Suppressor macrophage (primary cell): ENCODE results near the gene C17orf75.
"Not testable (repeated sequence)": the region's sequence is repeated elsewhere in the genome, so short reads cannot be mapped to it uniquely, and the experiment has no call there.

Experiments used
- DNase-seq, 4 experiments: peaks; one replicate each; pipeline ENCODE4 v3.0.0-alpha.2; 2020 to 2022

Gene C17orf75

DNA sequence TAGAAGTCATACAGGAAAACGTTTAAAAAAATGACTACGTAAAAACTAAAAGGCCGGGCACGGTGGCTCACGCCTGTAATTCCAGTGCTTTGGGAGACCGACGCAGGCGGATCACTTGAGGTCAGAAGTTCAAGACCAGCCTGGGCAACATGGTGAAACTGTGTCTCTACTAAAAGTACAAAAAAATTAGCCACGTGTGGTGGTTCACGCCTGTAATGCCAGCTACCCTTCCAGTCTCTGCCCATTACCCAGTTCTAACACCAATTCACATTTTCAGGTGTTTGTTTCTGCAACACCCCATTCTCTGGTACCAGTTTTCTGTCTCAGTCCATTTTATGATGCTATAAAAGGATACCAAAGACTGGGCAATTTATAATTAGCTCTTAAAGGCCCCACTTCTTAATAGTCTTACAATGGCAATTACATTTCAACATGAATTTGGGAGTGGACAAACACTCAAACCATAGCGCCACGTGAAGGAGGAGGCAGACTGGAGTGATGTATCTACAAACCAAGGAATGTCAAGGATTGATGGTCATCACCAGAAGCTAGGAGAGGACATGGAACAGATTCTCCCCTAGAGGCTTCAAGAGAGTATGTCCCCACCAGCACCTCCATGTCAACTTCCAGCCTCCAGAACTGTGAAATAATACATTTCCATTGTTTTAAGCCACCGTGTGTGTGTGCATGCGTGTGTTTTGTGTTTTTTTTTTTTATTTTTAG, 791 bp upstream of the C17orf75 start:
- no peak for DNase-seq

DNA sequence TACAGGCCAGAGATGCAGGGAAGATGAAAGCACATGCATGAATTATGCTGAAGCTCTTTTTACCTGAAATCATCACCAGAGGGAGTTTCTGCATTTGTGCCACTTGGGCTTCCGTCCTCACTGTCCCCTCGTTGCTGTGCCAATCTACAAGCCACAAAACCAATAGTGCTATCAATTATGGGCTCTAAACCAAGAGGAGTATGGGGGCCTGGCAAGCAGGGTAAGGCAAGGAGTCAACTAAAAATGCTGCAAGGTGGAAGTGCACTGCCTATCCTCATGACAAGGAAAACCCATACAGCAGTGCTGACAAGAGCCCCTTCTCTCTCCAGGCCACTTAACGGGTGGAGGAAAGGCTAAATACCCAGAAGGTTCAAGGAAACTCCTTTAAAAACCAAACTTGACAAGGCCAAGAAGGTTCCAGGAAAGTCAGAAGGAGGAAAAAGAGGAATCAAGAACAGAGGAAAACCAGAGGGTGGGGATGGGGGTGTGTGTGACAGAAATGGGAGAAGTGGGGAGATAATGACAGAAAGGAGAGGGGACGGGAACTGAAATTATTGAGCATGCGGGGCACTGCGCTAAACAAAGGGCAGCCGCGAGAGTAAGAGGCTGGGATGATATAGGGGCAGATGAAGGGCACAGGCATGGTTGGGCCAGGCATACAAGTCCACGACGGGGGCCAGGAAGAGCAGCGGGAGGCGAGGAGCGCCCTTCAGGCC, 674 bp downstream of the C17orf75 start:
- peak in 3 of 4 experiments; percentile 22 to 30 (median 23) for DNase-seq

DNA sequence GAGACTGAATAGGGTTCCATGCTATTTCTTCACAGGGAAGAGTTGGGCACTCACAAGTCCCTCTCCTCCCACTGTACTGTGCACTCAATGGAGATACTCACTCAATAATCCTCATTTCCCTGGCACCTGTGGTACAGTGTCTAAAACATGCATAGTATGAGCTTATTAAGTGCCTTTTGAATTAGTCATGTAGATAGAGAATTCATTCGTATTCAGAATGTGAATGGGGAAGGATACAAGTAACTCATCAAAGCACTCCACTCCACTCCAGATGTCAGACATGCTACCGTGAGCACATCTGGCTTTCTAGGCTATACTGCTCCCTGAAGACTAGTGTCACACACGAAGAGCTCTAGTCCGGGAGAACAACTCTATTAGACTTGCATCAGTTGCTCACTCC, 6.3 kb downstream of the C17orf75 start:
- no peak for DNase-seq

DNA sequence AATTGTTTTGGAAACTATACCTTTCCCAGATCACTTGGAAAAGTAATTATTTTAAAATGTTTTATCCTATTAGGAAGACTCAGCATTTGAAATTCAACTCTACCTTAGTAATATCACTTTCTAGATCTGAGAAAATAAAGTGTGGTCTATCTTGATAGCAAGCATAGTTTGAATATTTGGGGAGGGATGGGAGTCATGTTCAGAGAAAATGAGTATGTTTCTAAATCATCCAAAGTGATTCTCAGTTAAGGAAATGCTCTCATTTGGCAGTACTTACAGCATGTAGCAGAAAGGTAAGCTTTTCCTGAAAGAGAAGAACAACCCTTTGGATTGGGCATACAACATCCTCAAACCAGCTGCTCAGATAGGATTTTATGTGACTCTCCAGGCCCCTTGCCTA, 6.9 kb downstream of the C17orf75 start:
- DNase-seq = no peak

DNA sequence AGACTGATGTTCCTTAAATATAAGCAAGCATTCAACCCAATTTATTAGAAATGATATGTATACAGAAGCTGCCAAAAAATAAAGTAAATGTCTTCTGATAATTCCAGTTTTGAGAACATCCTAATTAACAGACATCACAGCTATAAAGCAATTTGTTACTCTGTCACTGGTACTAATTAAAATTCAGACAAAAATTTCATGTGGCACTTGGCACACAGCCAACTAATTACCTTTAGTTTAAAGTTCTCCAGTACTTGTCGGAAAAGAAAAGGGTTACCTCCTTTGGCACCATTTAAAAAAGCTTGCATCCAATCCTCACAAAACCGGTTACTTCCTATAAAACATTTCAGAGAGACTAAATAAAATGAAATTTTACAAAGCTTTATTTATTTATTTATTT, 8.8 kb downstream of the C17orf75 start:
- no peak for DNase-seq

DNA sequence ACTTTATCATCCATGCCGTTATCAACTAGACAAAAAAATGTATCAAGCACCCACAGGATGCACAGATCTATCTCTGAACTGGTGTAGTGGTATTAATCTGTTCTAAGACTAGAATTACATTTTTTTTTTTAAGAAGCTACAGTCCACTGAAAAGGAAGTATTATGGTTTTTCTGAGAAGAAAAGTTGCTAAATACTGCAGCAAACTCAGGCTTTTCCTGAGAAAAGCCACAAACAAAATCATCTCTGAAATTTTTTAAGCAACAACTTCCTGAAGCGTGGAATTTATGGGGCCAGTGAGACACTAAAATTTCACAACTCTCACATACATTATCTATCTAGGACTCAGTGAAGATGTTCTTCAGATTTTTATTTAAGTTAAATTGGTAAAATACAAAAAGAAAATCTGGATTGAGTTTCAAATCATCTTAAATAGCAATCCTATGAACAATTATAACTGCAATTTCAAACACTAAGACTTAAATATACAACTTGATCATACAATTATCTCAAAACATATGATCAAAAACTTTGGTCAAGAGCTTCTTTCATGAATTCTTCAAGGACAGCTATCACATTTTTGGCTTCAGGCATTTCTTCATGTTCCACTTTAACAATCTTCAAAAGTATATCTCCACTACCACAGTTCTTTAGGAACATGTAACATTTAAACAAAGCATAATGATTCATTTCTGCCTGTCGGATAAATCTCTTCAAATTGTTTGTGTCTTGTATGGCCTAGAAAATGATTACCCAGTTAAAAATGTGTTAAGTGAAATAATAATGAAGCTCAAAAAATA, 10.5 kb downstream of the C17orf75 start:
- peak; percentile 32 to 75 (median 46) for DNase-seq

DNA sequence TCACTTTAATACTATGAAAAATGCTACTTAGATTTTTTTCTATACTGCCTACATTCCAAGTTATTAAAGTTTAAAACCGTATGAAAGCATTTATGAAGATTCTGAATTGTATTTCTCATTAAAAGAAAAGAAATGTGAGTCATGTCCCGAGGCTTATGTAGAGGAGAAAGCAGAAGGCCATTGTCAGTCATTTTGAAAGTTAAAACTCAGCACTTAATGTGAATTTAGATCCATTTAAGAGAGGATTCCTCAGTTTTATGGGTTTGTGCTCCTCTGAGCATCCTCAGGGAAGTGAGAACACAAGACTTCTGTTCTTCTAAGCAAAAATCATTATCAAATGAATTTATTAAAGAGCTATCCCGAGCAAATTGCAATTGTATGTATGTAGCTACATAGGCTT, 11.8 kb downstream of the C17orf75 start:
- peak in 2 of 4 experiments; percentile 46 to 58 for DNase-seq

DNA sequence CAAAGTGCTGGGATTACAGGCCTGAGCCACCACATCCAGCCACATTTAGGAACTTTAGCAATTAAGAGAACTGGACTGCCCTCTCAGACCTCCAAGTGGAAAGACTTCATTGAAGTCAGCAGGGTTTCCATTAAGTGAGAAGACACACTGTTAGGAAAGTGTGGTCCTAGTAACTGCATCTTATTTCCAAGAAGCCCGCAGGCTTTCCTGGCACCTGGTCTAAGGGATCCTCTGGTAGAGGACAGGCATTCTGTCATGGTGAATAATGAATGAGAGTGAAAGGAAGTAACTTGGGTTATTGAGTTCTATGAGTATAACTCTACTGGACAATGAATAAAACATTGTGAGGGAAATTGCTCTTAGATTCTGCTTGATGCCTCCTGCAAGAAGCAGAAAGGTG, 14.1 kb downstream of the C17orf75 start:
- DNase-seq = no peak

DNA sequence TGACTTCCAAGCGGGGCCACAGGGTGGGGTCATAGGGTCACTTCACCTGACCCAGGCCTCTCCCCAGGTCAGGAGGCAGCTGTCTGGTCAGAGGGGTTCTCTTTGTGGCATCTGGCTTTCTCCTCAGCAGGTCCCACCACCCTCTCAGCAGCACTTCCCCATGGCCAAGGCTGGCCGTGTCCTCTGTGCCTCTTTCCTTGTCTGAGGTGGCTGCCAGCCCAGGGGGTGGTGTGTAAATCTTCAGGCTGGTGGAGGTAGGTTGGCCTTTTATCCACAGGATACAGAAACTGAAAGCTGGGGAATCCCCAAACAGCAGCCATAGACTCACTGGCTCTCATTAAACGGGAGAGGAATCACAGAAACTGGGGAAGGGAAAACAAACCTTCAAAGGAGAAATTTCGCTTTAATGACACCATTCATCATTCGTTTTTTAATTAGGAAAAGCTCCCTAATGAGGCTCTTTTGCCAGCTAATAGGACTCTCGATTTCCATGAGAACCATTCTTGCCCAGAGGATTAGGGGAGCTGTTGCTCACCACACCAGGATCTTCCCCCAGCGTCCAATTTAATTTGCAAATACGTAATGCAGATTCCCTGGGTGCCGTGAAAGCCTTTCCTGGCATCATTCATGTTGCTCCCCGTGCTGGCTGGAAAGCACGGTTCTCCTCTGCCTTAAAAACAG, 18.0 kb downstream of the C17orf75 start:
- DNase-seq = peak; percentile 24 to 49 (median 42)

DNA sequence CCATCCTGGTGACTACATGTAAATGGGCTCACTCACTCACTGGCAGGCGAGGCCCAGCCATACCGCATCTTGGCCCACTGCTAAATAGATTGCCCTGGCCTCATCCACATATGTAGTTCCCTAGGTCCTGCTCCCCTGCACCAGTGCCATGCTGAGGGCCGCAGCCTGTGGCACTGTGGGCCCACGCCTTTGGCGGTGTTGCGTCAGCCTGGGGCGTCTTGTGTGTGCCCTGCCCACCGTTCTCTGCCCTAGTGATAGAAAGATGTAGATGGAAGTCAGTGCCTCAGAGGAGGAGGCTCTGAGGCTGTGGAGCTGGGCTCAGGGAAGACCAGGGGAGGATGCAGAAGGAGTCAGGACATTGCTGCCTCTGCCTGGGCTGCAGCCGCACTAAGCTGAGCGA, 18.9 kb downstream of the C17orf75 start:
- peak in 3 of 4 experiments; percentile 31 to 35 (median 31) for DNase-seq

DNA sequence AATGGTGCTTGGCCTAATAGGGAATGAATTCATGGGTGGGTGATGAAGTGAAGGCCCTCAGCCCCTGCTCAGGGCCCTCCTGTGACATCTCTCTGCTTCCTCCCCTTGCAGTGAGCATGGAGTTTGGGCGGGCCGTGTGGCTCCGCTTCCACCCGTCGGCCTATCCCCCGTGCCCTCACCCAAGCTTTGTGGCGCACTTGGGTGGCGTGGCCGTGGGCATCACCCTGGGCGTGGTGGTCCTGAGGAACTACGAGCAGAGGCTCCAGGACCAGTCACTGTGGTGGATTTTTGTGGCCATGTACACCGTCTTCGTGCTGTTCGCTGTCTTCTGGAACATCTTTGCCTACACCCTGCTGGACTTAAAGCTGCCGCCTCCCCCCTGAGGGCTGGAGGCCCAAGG, 21.1 kb downstream of the C17orf75 start:
- no peak for DNase-seq

DNA sequence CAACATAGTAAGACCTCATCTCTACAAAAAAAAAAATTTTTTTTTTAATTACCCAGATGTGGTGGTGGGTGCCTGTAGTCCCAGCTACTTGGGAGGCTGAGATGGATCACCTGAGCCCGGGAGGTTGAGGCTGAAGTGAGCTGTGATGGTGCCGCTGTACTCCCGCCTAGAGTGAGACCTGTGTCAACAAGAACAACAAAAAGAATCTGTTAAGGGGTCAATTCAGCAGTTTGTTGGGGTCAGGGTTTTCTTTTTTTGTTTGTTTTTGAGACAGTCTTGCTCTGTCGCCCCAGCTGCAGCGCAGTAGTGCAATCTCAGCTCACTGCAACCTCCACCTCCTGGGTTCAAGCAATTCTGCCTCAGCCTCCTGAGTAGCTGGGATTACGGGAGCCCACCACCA, 21.9 kb downstream of the C17orf75 start:
- not testable (repeated sequence) for DNase-seq

DNA sequence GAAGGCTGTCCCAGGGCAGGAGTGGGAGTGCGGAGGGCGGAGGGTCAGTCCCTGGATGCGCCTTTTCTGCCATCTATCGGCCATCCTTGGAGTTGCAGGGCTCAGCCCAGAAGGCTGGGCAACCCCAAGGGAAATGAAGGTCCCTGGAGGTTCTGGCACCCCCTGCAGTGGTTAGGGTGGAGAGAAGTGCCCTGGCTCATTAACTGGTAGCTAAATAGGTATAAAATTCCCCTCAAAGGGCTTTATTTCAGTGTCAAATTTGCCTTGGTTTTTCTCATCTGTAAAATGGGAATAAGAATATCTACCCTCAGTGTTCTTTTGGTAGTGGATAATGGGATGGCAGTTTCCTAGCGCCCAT, 22.4 kb downstream of the C17orf75 start:
- DNase-seq = peak; percentile 86 to 93 (median 91)

DNA sequence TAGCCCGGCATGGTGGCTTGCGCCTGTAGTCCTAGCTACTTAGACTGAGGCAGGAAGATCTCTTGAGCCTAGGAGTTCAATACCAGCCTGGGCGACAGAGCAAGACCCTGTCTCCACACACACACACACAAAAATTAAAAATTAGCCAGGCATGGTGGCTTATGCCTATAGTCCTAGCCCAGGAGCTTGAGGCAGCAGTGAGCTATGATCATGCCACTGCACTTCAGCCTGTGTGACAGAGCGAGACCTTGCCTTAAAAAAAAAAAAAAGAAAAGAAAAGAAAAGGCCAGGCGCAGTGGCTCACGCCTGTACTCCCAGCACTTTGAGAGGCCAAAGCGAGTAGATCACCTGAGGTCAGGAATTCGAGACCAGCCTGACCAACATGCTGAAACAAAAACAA, 23.9 kb downstream of the C17orf75 start:
- no peak for DNase-seq

DNA sequence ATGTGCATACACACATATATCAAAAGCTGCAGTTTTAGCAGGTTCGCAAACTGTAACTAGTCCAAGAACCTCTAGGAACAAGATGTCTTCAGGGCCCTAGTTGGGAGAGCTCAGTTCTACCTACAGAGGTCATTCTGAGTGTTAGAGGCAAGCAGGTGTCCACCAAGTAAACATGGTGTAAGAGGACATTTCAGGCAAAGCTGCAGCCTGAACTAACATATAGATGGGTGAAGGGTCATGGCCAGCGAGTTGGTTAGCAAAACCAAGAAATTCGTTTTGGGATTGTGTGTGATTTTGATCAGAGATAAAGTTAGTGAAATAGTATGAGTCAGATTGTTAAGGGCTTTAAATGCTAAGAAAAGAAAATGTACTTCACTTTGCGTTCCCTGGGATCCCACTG, 24.6 kb downstream of the C17orf75 start:
- no peak for DNase-seq

DNA sequence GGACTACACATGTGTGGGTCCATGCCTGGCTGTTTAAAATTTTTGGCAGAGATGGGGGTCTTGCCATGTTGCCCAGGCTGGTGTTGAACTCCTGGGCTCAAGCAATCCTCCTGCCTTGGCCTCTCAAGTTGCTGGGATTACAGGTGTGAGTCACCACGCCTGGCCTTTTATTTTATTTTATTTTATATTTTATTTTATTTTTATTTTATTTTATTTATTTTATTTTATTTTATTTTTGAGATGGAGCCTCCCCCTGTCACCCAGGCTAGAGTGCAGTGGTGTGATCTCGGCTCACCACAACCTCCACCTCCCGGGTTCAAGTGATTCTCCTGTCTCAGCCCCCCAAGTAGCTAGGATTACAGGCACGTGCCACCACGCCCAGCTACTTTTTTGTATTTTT, 25.3 kb downstream of the C17orf75 start:
- DNase-seq = not testable (repeated sequence)

DNA sequence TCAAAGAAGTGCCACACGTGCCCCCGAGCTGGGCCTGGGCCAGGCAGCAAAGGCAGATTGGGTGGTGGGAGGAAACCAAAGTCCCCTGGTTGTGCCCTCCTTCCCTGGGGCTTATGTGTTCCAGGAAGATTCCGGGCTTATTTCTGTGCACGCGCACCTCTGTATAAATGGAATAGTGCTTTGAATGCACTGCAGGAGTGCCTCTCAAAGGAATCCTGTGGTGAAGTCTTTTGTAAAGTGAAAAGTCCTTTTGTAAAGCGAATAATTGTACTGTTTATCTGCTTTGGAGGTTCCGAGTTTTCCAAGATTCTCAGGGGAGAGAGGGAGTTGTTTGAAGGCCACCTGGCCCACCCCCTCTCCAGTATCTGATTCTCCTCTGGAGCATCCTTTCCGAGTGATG, 26.8 kb downstream of the C17orf75 start:
- no peak for DNase-seq

DNA sequence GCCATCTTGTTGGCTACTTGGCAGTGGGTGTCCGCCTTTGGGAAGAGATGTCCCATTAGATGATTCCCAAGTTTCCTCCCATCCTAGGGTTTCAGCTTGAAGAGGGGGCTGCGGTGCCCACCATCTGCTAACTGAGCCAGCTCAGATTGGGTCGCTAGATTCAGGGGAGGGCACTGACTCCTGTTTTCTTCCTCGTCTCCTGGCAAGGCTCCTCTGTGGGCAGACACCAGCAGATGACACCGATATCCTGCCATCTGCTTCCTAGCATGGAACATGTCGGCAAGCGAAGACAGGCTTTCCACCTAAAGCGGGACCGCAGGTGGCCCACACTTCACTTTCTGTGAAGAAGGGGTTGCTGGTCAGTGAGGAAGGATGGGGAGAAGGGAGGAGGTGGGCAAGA, 27.3 kb downstream of the C17orf75 start:
- DNase-seq = no peak

DNA sequence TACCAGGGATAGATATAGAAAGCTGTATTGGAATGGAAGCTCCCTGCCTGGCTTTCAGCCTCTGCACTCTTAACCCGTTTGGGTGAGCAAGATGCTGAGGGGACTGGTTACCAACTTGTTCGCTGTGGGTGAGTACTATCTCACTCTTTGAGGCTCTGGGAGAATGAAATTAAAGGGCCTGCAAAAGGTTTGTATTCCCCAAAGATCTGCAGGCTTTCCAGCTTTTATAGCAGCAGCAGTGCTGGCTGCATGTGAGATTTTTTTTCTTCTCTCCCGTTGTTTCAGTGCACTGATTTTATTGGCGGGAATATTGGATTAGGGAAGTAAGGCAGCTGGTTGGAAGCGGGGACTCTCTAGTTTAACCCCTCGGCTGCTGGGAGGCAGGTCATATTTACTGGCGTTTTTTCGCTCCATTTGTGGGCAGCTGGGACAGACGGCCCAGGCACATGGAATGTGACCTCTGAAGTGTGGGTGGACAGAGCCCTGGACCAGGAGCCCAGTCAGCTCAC, 30.9 kb downstream of the C17orf75 start:
- no peak for DNase-seq

DNA sequence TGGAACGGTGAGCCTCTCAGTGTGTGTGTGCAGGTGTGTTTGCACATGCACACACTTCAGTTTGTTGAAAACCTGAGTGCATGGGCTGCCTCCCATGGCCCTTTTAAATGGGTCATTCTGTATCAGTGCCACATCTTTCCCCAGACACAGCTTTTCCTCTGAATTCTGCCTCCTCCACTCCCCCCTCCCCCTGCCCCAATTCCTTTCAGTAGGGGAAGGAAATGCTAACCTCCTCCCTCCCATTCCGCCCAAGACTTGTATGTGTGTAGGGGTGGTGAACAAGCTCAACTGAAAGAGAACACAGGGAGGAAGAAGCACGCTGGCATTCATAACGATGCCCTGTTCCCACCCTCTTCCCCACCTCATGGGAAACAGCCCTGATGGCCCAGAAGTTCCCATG, 34.3 kb downstream of the C17orf75 start:
- no peak for DNase-seq

DNA sequence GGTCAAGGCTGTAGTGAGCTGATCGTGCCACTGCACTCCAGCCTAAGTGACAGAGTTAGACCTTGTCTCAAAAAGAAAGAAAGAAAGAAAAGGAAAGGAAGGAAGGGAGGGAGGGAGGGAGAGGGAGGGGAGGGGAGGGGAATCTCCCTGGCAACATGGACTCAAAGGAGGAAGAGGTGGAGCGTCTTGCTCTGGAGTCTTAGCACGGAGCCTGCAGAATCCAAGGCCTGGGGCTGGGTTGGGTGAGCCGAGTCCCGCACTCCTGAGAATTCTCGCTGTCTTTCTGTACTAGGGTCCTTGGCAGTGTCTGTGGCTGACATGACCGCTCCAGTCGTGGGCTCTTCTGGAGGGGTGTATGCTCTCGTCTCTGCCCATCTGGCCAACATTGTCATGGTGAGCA, 36.9 kb downstream of the C17orf75 start:
- no peak for DNase-seq

DNA sequence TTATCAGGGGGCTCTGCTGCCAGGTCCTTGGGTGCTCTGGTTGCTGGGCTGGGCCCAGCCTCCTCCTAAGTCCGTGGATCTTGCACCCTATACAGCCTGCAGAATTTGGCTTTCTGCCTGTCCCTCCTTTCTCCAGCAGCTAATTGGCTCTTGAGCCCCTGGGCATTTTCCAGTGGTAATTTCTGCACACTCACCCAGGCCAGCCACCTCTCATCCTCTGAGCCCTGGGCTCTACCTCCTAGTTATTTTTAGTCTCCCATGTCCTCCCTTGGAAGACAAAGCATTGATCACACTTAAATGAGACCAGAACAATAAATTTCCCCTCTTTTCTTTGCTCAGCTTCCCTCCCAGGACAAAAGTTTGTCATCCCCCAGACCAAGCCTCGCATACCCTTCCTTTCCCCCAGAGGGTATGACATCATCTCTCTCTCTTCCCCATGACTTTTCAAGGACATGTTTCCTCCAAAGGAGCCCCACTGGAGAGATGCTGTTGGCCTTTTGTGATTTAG, 38.1 kb downstream of the C17orf75 start:
- DNase-seq = no peak
